Skin epidermis (tissue), 12 donors: Measurements from ENCODE around the gene TCEA2.

Experiments used
- H3K27ac ChIP-seq, 21 experiments: fragments of 200-600 bp; sonication (generic) in 11 of 21; one replicate each; pipeline ENCODE4 v1.5.0; 2020; ENCODE audit warnings: mild to moderate bottlenecking in 3 of 21, inconsistent platforms in 2 of 21, moderate library complexity in 2 of 21
- H3K4me3 ChIP-seq, 7 experiments: fragments of 200-600 bp; sonication (generic) in 2 of 7; one replicate each; pipeline ENCODE4 v1.5.0; 2020; ENCODE audit warnings: inconsistent platforms in 2 of 7, mild to moderate bottlenecking in 2 of 7, moderate library complexity in 1 of 7

TCEA2 gene

DNA sequence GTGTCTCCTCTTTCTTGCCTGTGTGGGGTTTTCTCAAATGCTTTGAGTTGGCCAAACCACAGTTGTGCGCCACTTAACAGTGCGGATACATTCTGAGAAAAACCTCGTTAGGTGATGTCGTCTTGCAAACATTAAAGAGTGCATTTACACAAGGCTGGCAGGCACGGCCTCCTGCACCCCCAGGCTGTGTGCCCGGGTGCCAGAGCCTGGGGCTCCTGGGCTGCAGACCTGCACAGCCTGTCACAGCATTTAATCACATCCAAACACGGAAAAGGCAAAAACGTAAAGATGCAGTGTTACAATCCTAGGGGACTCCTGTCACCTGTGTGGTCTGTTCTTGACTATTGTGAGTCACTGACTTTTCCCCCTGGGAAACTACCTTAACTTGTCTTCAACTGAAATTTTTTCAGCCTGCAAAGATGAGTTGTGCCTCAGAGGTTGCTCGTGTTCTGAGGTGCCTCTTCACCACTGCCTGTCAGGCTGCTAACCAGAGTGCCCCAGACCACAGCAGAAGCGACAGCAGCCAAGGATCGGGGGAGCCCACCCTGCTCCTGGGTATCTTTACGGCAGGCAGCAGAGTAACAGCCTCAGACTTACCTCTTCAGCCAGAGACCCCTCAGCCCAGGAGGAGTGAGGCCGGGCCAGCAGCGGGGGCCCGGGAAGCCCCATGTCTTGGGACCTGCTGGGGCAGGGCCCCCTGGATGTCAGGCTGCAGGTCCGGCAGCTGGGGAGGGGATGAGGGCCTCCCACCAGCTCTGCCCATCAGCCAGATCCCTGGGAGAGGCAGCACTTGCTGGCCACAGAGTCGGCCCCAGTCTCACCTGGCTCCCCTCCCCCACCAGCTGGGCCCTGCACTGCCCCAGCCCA is 27.7 kb upstream of the TCEA2 start:
- Histone ChIP-seq H3K4me3 (no peak overlapping the region), H3K27ac (peak overlapping the region in 7 of 21 experiments; percentile 26 to 85 (median 53))

- H3K27ac ChIP-seq, result peak within 1 kb of the TSS in 7 of 21 experiments; percentile 10 to 85 (median 53)
- H3K4me3 ChIP-seq, result no peak within 1 kb of the TSS
Observed at GRCh38 chr20:64035933-64036345, 27.1 kb upstream of the TCEA2 start, which contains the start of gene C20orf204. TSS of gene C20orf204 (plus strand) at chr20:64036182. CDS start at chr20:64036324, 142 bp downstream.

- Histone ChIP-seq H3K4me3 (no peak overlapping the region), H3K27ac (peak overlapping the region in 6 of 21 experiments; percentile 10 to 85 (median 54))
Observed at GRCh38 chr20:64036346-64037198, 26.4 kb upstream of the TCEA2 start.

DNA sequence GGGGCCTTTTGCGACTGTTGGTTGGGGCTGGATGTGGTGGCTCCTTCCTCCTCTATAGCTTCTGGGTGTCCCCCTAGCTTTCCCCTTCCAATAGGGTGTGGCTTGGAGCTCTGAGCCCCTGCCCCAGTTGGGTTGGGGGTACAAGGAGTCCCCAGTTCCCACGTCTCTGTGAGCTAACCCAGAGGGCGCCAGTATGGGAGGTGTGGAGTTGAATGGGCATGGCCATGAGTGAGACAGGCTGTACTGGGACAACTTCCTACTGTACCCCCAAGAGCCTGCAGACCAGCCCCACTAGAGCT is 25.9 kb upstream of the TCEA2 start:
- Histone ChIP-seq H3K4me3 (no peak overlapping the region), H3K27ac (peak overlapping the region in 2 of 21 experiments; percentile 64 to 85)

DNA sequence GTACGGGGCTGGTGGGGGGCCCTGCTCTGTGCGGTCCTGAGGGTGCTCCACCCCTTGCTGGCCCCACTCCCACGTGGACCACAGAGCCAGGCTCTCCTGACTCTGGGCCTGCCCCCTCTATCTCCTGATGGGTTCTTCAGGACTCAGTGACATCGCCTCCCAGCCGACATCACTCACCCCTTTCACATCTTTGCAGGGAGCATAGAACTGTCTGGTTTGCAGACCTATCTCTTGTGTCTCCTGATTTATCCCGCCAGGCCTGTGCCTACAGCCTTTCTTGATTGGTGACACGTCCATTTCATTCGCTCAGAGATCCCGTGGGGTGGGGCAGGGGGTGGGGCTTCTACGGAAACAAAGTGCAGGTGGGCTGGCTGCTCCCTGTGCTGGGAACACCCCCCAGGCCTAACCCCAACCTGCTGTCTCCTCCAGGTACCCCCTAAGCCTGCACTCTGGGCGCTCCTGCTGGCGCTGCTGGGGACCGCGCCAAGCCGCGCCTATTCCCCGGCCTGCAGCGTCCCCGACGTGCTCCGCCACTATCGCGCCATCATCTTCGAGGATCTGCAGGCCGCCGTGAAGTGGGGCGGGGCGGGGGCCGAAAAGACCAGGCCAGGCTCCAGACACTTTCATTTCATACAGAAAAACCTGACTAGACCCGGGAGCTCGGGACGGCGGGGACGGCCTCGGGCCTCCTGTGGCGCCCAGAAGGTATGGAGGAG is 25.3 kb upstream of the TCEA2 start:
- H3K4me3 ChIP-seq, result peak overlapping the region; percentile 37 to 57 (median 48)
- H3K27ac ChIP-seq, result peak overlapping the region in 12 of 21 experiments; percentile 35 to 91 (median 77)

DNA sequence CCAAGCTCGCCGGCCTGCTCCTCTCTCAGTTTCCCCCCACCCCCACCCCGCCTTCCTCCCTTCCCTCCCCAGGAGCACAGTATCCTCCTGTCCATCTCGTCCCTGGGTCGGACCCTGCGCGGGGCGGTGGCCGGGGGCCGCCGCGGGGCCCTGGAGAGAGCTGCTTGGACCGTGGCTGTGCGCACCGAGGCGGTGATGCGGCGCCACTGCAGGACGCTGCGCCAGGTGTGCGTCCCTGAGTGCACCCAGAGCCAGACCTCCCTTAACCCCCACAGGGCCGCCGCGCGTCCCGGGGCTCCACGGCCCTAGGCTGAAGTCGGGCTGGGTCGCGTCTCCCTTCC is 24.8 kb upstream of the TCEA2 start:
- H3K27ac ChIP-seq, result peak overlapping the region in 13 of 21 experiments; percentile 35 to 91 (median 76)
- H3K4me3 ChIP-seq, result peak overlapping the region; percentile 37 to 57 (median 48)

DNA sequence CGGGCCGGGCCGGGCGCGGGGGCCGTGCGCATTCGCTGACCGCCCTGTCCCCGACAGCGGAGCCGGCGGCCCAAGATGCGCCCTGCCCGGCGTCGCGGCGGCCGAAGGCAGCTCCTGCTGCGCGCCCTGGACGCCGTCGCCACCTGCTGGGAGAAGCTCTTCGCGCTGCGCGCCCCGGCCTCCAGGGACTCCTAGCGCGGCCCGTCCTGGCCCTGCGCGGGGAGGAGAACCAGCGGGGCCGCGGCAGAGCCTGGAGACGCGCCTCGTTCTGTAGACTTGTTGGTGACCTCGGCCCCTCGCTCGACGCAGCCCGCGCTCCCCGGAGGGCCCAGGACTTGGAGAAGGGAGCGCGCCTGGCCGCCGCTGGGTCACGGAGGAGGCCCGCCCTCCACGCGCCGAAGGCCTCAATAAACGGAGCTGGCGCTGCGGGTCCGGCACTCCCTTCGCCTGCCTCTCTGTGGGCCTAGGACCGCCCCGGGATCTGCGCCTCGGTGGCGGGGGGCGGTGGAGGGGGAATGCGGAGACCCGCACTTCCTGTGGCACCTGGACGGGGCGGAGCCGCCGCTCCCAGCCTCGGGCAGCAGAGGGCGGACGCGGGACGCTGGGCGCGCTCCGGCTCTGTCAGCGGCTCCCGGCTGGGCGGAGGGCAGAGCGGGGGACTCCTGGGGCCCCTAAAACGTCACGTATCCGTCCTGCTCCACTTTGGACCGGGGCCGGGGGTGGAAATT is 24.3 kb upstream of the TCEA2 start:
- Histone ChIP-seq H3K4me3 (peak overlapping the region; percentile 37 to 57 (median 48)), H3K27ac (peak overlapping the region in 18 of 21 experiments; percentile 11 to 91 (median 73))

DNA sequence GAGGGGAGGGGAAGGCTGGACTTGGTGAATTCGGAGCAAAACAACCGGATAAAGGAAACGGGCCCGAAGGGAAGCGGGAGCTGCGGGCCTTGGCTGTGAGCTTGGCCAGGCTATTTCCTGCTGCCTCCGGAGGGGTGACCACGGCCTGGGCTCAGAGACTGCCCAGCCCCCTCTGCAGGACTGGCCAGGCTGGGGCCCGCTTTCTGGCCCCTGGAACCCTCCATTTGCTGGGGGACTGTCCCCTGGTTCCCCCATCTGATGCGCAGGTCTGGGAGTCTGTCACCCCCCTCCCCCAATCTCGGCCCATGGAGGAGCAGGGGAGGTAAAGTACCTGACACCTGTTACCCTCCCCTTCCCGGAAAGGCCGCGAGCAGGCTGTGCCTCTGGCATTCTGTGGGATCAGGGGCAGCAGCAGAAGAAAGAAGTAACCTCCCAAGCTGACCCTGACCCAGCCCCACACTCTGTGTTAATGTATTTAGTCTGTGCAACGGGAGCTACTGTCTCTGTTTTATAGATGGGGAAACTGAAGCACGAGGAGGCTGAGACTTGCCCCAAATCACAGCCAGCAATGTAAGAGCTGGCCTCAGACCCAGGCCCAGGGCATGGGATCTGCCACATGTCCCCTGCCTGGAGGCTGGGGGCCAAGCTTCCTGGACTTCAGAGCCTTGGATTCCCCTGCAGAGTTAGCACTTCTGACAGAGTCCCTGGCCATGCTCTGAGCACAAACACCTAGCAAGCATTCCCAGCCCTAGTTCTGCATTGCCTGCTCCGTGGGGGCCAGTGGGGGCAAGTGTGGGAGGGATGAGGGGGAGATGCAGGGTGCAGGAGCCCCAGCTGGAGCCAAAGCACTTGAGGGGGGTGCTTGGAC is 23.5 kb upstream of the TCEA2 start:
- Histone ChIP-seq H3K4me3 (peak overlapping the region; percentile 37 to 57 (median 48)), H3K27ac (peak overlapping the region in 15 of 21 experiments; percentile 4 to 91 (median 73))

DNA sequence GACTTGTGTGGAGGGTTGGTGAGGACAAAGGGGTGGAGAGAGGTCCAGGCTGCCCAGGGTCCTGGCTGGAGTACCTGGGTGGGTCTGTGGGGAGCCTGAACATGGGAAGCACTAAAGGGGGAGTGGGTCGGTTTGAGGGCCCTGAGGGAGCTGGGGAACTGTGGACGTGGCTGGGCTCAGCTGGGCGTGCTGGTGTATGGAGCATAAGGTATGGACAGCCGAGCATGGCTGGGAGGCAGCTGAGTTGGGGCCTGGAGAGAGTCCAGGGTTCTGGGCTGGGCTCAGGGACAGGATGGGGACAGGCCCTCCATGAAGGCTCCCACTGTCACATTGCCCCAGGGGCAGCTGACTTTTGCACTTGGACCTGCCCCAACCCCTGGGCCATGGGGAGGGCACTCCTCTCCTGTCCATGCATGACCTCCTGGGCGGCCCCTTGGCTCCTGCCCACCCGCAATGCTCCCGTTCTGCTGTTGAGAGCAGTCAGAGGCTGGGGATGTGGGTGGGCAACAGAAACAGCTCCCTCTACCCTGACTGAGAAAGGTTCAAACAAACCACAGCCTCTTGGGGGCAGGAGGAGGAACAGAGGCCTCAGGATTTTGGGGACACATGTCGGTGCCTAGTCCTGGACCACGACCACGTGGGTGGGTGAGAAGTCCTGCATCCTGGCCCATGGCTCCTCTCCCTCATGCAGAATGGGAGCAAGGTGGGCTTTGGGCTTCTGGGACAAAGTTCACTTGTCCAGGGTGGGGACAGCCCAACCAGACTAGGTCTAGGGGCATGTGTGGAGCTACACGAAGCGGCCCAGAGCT is 22.6 kb upstream of the TCEA2 start:
- Histone ChIP-seq H3K27ac (peak overlapping the region in 12 of 21 experiments; percentile 3 to 91 (median 74)), H3K4me3 (no peak overlapping the region)

DNA sequence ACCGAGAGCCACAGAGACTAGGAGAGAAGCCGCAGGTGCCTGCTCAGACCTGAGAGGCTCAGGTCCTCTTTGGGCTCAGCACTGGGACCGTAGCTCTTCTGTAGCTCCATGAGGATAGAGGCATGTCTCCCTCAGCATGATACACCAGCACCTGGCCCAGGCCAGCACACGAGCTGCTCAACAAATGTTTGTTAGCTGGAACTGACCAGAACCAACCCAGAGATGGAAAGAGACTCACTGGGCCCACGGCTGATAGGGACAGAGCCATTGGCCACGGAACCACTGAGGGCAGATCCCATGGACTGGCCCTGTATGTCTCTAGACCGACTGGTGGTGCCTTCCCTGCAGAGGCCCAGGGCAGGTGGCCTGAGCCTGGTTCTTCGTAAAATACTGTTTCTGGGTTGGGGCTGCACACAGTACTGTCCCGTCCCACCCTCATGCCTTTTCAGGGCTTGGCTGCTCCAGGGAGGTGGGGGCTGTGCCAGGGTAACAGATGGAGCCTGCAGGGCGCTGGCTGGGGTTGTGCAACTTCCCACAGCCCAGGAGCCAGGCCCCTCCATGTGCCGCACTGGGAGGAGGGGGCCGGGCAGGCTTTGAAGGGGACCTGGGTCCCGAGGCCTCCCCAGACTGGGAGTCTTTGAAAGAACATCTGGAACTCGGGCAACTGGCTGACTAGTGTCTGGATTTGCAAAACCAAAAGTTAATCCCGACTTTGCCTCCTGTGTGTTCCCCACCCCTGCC is 21.8 kb upstream of the TCEA2 start:
- H3K4me3 ChIP-seq, result peak overlapping the region in 3 of 7 experiments; percentile 33 to 44 (median 35)
- peak overlapping the region in 14 of 21 experiments; percentile 38 to 91 (median 84) for H3K27ac ChIP-seq

DNA sequence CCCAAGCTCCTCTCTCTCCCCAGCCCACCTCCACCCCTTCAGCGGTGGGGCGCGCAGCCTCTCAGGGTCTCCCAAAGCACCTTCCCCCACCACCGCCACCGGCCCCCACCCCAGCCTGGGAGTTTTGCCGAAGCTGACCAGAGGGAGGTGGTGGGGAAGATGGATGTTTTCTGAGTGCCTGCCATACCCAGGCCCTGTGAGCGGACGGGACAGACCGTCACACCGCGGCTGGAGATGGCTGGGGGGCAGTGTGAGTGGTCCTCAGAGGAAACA is 21.3 kb upstream of the TCEA2 start:
- H3K4me3 ChIP-seq, result peak overlapping the region in 5 of 7 experiments; percentile 33 to 44 (median 41)

DNA sequence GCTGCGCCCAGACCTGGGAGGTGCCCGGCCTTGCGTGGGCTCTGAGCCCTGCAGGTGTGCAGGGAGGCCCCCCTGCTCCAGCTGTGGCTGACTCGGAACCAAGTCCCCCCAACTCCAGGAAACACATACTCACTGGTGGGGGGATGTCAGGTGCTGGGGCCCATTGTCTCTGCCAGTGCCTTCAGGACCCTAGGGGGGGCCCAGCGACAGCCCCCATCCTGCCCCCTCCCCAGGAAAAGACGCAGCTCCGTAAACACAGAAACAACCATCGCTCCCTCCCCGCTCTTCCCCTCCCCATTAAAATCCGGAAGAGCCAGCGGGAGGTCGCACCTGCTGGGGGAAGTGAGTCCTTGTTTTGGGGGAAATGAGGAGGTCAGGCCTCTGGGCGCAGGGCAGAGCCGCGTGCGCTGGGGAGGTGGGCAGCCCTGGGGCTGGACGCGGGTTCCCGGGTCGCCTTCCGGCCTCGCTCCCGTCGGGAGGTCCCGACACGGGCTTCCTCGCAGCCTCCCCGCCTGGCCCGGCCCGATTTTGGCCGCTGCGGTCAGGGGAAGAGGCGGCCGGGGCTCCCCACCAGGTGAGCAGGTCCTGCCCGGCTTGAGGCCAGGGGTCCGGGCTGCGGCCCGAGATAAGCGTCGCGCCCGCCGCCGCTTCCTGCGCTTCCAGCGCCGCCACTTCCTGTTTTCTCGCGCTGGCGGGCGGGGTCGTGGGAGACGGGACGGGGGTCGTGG is 20.8 kb upstream of the TCEA2 start:
- Histone ChIP-seq H3K4me3 (peak overlapping the region; percentile 32 to 44 (median 35)), H3K27ac (peak overlapping the region in 20 of 21 experiments; percentile 40 to 91 (median 79))

More for the DNA sequence above, 21.3 kb upstream of the TCEA2 start:
- H3K27ac ChIP-seq, result peak overlapping the region in 17 of 21 experiments; percentile 38 to 91 (median 84)

DNA sequence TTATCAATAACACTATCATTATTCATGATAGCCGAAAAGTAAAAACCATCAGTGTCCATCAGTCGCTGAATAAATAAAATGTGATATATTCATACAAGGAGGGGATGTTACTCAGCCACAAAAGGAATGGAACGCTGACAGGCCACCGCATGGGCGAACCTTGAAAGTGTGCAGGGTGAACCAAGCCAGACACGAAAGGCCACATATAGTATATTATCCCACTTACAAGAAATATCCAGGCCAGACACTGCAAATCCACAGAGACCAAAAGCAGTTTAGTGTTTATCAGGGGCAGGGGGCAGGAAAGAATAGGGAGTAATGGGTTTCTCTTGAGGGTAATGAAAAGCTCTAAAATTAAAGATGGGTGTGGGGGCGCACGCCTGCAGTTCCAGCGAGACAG is 19.2 kb upstream of the TCEA2 start:
- H3K4me3 ChIP-seq, result no peak overlapping the region
- peak overlapping the region in 1 of 21 experiments; percentile 77 for H3K27ac ChIP-seq

- peak overlapping the region in 6 of 21 experiments; percentile 37 to 77 (median 45) for H3K27ac ChIP-seq
- no peak overlapping the region for H3K4me3 ChIP-seq
Observed at GRCh38 chr20:64044484-64045247, 18.3 kb upstream of the TCEA2 start.

- Histone ChIP-seq H3K4me3 (no peak overlapping the region), H3K27ac (peak overlapping the region in 3 of 21 experiments; percentile 9 to 77 (median 52))
Observed at GRCh38 chr20:64045346-64046011, 17.5 kb upstream of the TCEA2 start.
